Retina (tissue), 1 donor: ENCODE data around the gene KCNJ1.
A peak's percentile ranks its signal among the peaks of the same experiment; 100 is the strongest.

Experiments
- DNase-seq: peaks from one replicate; pipeline ENCODE4 v3.0.0-alpha.2; 2016

The KCNJ1 gene

GRCh38 chr11:128901653-128902514 lies 34.8 kb upstream of the KCNJ1 start:
- peak; percentile 73 for DNase-seq

GRCh38 chr11:128900468-128900867 lies 33.4 kb upstream of the KCNJ1 start:
- DNase-seq = no peak

GRCh38 chr11:128898580-128899344 lies 31.7 kb upstream of the KCNJ1 start:
- no peak for DNase-seq

GRCh38 chr11:128897826-128898225 lies 30.7 kb upstream of the KCNJ1 start:
- no peak for DNase-seq

- no peak for DNase-seq
Measured at GRCh38 chr11:128896356-128896755, 29.3 kb upstream of the KCNJ1 start.

GRCh38 chr11:128895526-128895925 lies 28.4 kb upstream of the KCNJ1 start:
- DNase-seq = no peak

GRCh38 chr11:128894685-128895084 lies 27.6 kb upstream of the KCNJ1 start:
- DNase-seq = no peak

GRCh38 chr11:128894286-128894681 lies 27.2 kb upstream of the KCNJ1 start:
- DNase-seq = no peak

- DNase-seq = no peak
Measured at GRCh38 chr11:128893578-128894285, 26.6 kb upstream of the KCNJ1 start.

GRCh38 chr11:128892866-128893565 lies 25.9 kb upstream of the KCNJ1 start:
- DNase-seq = no peak

- no peak for DNase-seq
Measured at GRCh38 chr11:128891913-128892398, 24.9 kb upstream of the KCNJ1 start.

- DNase-seq = peak; percentile 87
Measured at GRCh38 chr11:128890543-128891368, 23.7 kb upstream of the KCNJ1 start, which contains the start of gene KCNJ5. TSS of gene KCNJ5 (plus strand) at chr11:128891356. CDS start at chr11:128911274, 19,918 bp downstream.

- no peak for DNase-seq
Measured at GRCh38 chr11:128890216-128890542, 23.1 kb upstream of the KCNJ1 start.

- peak; percentile 45 for DNase-seq
Measured at GRCh38 chr11:128889657-128890213, 22.6 kb upstream of the KCNJ1 start.

GRCh38 chr11:128888034-128888985 lies 21.2 kb upstream of the KCNJ1 start:
- no peak for DNase-seq

- DNase-seq = no peak
Measured at GRCh38 chr11:128886406-128887124, 19.5 kb upstream of the KCNJ1 start.

GRCh38 chr11:128884703-128885338 lies 17.7 kb upstream of the KCNJ1 start:
- DNase-seq = peak; percentile 61

- no peak for DNase-seq
Measured at GRCh38 chr11:128884054-128884453, 17.0 kb upstream of the KCNJ1 start.

- DNase-seq = no peak
Measured at GRCh38 chr11:128882451-128882850, 15.4 kb upstream of the KCNJ1 start.
